ENCODE results near the gene GTSE1. TPM values are rescaled to one million over a fixed set of nuclear protein-coding genes. Genes with fewer than 3 reads are reported as not detected.

The GTSE1 gene
- total RNA-seq, 1 experiment from 2014 or later = 15.3 TPM

- Histone ChIP-seq H3K27ac (ENCODE audit: low read length) (no peak overlapping the region), H3K9ac (ENCODE audit: low read length) (no peak overlapping the region), H2AFZ (ENCODE audit: low read length) (no peak overlapping the region), H3K4me3 (ENCODE audit: low read length) (no peak overlapping the region), H3K27me3 (ENCODE audit: low read length) (no peaks in the 10 kb centered on the region), H3K4me2 (ENCODE audit: low read depth, low read length, poor library complexity, severe bottlenecking) (peak overlapping the region; percentile 38), H4K20me1 (ENCODE audit: insufficient read depth, low read depth, low read length) (0 out of 2 replicates have a peak, but pooled peaks cover 13% of the 10 kb centered on the region), H3K4me1 (ENCODE audit: low read length) (peaks cover 18% of the 10 kb centered on the region), H3K9me3 (ENCODE audit: low read length) (no peaks in the 10 kb centered on the region), H3K79me2 (ENCODE audit: low read length) (no peaks in the 10 kb centered on the region), H3K36me3 (ENCODE audit: insufficient read depth, low read length) (no peaks in the 10 kb centered on the region), H3K9me2 (replicated peaks; ENCODE audit: insufficient read depth, low read length) (no peaks in the 10 kb centered on the region)
- peak; percentile 92 for DNase-seq
These were observed 71.1 kb downstream of the GTSE1 start for GRCh38 chr22:46367707-46368191.

- no peak overlapping the region for H3K9ac ChIP-seq (ENCODE audit: low read length)
- no peaks in the 10 kb centered on the region for H3K9me3 ChIP-seq (ENCODE audit: low read length)
- no peak overlapping the region for H2AFZ ChIP-seq (ENCODE audit: low read length)
- no peak overlapping the region for H3K4me3 ChIP-seq (ENCODE audit: low read length)
- H3K27me3 ChIP-seq (ENCODE audit: low read length) = no peaks in the 10 kb centered on the region
- no peak overlapping the region for H3K4me2 ChIP-seq (ENCODE audit: low read depth, low read length, poor library complexity, severe bottlenecking)
- H4K20me1 ChIP-seq (ENCODE audit: insufficient read depth, low read depth, low read length) = 0 out of 2 replicates have a peak, but pooled peaks cover 10% of the 10 kb centered on the region
- H3K27ac ChIP-seq (ENCODE audit: low read length) = no peak overlapping the region
- H3K36me3 ChIP-seq (ENCODE audit: insufficient read depth, low read length) = no peaks in the 10 kb centered on the region
- H3K9me2 ChIP-seq (replicated peaks; ENCODE audit: insufficient read depth, low read length) = no peaks in the 10 kb centered on the region
- DNase-seq = no peak
- no peaks in the 10 kb centered on the region for H3K79me2 ChIP-seq (ENCODE audit: low read length)
- H3K4me1 ChIP-seq (ENCODE audit: low read length) = peaks cover 18% of the 10 kb centered on the region
These were observed 71.8 kb downstream of the GTSE1 start for GRCh38 chr22:46368422-46368821.

- no peak overlapping the region for H3K4me2 ChIP-seq (ENCODE audit: low read depth, low read length, poor library complexity, severe bottlenecking)
- H4K20me1 ChIP-seq (ENCODE audit: insufficient read depth, low read depth, low read length) = 0 out of 2 replicates have a peak, but pooled peaks cover 4% of the 10 kb centered on the region
- no peaks in the 10 kb centered on the region for H3K27me3 ChIP-seq (ENCODE audit: low read length)
- peaks cover 18% of the 10 kb centered on the region for H3K4me1 ChIP-seq (ENCODE audit: low read length)
- no peaks in the 10 kb centered on the region for H3K36me3 ChIP-seq (ENCODE audit: insufficient read depth, low read length)
- H2AFZ ChIP-seq (ENCODE audit: low read length) = no peak overlapping the region
- H3K9me3 ChIP-seq (ENCODE audit: low read length) = no peaks in the 10 kb centered on the region
- no peaks in the 10 kb centered on the region for H3K9me2 ChIP-seq (replicated peaks; ENCODE audit: insufficient read depth, low read length)
- no peak overlapping the region for H3K4me3 ChIP-seq (ENCODE audit: low read length)
- no peak overlapping the region for H3K9ac ChIP-seq (ENCODE audit: low read length)
- H3K79me2 ChIP-seq (ENCODE audit: low read length) = no peaks in the 10 kb centered on the region
- no peak overlapping the region for H3K27ac ChIP-seq (ENCODE audit: low read length)
- DNase-seq = no peak
These were observed 72.4 kb downstream of the GTSE1 start for GRCh38 chr22:46368871-46369715.

- Histone ChIP-seq H3K9ac (ENCODE audit: low read length) (no peak overlapping the region), H3K4me1 (ENCODE audit: low read length) (peaks cover 10% of the 10 kb centered on the region), H2AFZ (ENCODE audit: low read length) (no peak overlapping the region), H3K36me3 (ENCODE audit: insufficient read depth, low read length) (no peaks in the 10 kb centered on the region), H3K9me3 (ENCODE audit: low read length) (no peaks in the 10 kb centered on the region), H3K27me3 (ENCODE audit: low read length) (no peaks in the 10 kb centered on the region), H3K79me2 (ENCODE audit: low read length) (no peaks in the 10 kb centered on the region), H3K4me3 (ENCODE audit: low read length) (no peak overlapping the region), H3K27ac (ENCODE audit: low read length) (no peak overlapping the region), H3K9me2 (replicated peaks; ENCODE audit: insufficient read depth, low read length) (no peaks in the 10 kb centered on the region), H3K4me2 (ENCODE audit: low read depth, low read length, poor library complexity, severe bottlenecking) (no peak overlapping the region), H4K20me1 (ENCODE audit: insufficient read depth, low read depth, low read length) (0 out of 2 replicates have a peak, but pooled peaks cover 4% of the 10 kb centered on the region)
- no peak for DNase-seq
These were observed 73.3 kb downstream of the GTSE1 start for GRCh38 chr22:46369716-46370583.

- Histone ChIP-seq H3K27ac (ENCODE audit: low read length) (no peak overlapping the region), H3K9me3 (ENCODE audit: low read length) (peaks cover 2% of the 10 kb centered on the region), H2AFZ (ENCODE audit: low read length) (no peak overlapping the region), H3K4me1 (ENCODE audit: low read length) (peaks cover 7% of the 10 kb centered on the region), H3K4me3 (ENCODE audit: low read length) (no peak overlapping the region), H3K4me2 (ENCODE audit: low read depth, low read length, poor library complexity, severe bottlenecking) (no peak overlapping the region), H3K79me2 (ENCODE audit: low read length) (no peaks in the 10 kb centered on the region), H3K27me3 (ENCODE audit: low read length) (no peaks in the 10 kb centered on the region), H4K20me1 (ENCODE audit: insufficient read depth, low read depth, low read length) (no peaks in the 10 kb centered on the region), H3K9me2 (replicated peaks; ENCODE audit: insufficient read depth, low read length) (no peaks in the 10 kb centered on the region), H3K36me3 (ENCODE audit: insufficient read depth, low read length) (no peaks in the 10 kb centered on the region), H3K9ac (ENCODE audit: low read length) (no peak overlapping the region)
- DNase-seq = no peak
These were observed 74.1 kb downstream of the GTSE1 start for GRCh38 chr22:46370584-46371291.

GRCh38 chr22:46371623-46372226 lies 75.1 kb downstream of the GTSE1 start:
- Histone ChIP-seq H3K36me3 (ENCODE audit: insufficient read depth, low read length) (no peaks in the 10 kb centered on the region), H2AFZ (ENCODE audit: low read length) (no peak overlapping the region), H4K20me1 (ENCODE audit: insufficient read depth, low read depth, low read length) (no peaks in the 10 kb centered on the region), H3K4me1 (ENCODE audit: low read length) (peaks cover 7% of the 10 kb centered on the region), H3K9me3 (ENCODE audit: low read length) (peaks cover 5% of the 10 kb centered on the region), H3K27me3 (ENCODE audit: low read length) (no peaks in the 10 kb centered on the region), H3K4me3 (ENCODE audit: low read length) (no peak overlapping the region), H3K4me2 (ENCODE audit: low read depth, low read length, poor library complexity, severe bottlenecking) (no peak overlapping the region), H3K79me2 (ENCODE audit: low read length) (no peaks in the 10 kb centered on the region), H3K9ac (ENCODE audit: low read length) (no peak overlapping the region), H3K9me2 (replicated peaks; ENCODE audit: insufficient read depth, low read length) (no peaks in the 10 kb centered on the region), H3K27ac (ENCODE audit: low read length) (no peak overlapping the region)
- DNase-seq = no peak

GRCh38 chr22:46372686-46373085 lies 76.0 kb downstream of the GTSE1 start:
- Histone ChIP-seq H3K9ac (ENCODE audit: low read length) (no peak overlapping the region), H3K4me2 (ENCODE audit: low read depth, low read length, poor library complexity, severe bottlenecking) (no peak overlapping the region), H3K9me3 (ENCODE audit: low read length) (peaks cover 5% of the 10 kb centered on the region), H4K20me1 (ENCODE audit: insufficient read depth, low read depth, low read length) (no peaks in the 10 kb centered on the region), H3K9me2 (replicated peaks; ENCODE audit: insufficient read depth, low read length) (no peaks in the 10 kb centered on the region), H3K4me1 (ENCODE audit: low read length) (no peaks in the 10 kb centered on the region), H3K27ac (ENCODE audit: low read length) (no peak overlapping the region), H3K79me2 (ENCODE audit: low read length) (no peaks in the 10 kb centered on the region), H2AFZ (ENCODE audit: low read length) (no peak overlapping the region), H3K4me3 (ENCODE audit: low read length) (no peak overlapping the region), H3K27me3 (ENCODE audit: low read length) (no peaks in the 10 kb centered on the region), H3K36me3 (ENCODE audit: insufficient read depth, low read length) (no peaks in the 10 kb centered on the region)
- DNase-seq = no peak
